Kidney glomerular epithelial cell (primary cell): Measurements from ENCODE around the gene S100A2.

Experiments
- DNase-seq: peaks from one replicate; lab custom pipeline; 2025; lab: John Stamatoyannopoulos, UW

The S100A2 gene

GRCh38 chr1:153545067-153546055, 20.3 kb downstream of the S100A2 start, which contains the start of gene S100A4:
S100A4 (minus strand) TSS chr1:153545806; CDS start chr1:153544794, 1,012 bp downstream.
- peak; percentile 78 for DNase-seq

DNA sequence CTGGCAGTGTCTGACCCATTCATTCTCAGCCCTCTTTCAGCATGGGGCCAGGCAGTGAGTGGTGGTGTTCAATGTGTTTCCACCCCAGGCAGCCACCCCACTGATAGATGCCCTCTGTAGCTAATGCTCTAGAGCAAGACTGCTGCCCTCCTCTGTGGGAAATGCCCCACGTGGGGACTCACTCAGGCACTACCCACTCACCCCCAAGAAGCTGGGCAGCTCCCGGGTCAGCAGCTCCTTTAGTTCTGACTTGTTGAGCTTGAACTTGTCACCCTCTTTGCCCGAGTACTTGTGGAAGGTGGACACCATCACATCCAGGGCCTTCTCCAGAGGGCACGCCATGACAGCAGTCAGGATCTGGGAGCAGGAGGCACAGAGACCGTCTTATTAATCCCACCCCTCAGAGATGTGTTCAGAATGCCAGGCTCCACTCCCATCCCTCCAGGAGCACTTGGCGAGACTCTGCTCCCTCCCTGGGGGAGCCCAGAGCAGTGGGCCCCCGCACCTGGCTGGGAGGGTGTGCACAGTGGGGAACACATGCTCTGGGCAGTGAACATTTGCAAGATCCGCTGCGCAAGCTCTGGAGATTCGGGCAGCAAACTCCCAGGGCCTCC, 21.1 kb downstream of the S100A2 start:
- no peak for DNase-seq

GRCh38 chr1:153543736-153544135, 21.9 kb downstream of the S100A2 start:
- DNase-seq, result no peak

DNA sequence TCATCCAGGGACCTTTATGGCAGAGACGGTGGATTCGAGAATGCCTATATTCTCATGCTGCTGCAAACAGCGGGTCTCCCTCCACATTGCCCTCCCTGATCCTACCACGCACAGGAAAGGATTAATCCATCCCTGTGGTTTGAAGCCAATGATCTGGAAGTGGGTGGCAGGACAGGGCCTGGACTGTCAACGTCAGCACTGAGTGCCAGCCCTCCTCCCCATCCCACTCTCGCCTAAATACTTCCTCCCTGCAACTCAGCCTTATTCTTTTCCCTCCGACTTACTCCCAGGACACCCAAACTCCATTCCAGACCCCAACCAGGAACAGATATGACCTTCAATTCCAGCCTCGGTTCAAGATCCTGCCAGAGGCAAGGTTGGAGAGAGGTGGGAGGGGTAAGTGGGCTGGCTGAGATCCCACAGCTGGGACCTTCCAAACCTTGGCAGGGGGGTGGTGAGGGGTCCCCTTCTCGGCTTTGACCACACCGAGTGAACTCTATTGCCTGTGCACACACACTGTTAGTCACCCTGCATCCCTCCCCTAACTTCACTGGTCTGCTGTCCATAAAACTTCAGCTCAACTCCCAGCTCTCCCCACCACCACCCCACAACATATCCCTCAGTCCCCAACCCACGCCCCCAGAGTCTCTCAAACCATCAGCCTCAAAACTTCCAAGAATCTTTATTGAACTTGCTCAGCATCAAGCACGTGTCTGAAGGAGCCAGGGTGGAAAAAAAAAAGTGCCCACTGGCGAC, 22.5 kb downstream of the S100A2 start:
- DNase-seq, result no peak

DNA sequence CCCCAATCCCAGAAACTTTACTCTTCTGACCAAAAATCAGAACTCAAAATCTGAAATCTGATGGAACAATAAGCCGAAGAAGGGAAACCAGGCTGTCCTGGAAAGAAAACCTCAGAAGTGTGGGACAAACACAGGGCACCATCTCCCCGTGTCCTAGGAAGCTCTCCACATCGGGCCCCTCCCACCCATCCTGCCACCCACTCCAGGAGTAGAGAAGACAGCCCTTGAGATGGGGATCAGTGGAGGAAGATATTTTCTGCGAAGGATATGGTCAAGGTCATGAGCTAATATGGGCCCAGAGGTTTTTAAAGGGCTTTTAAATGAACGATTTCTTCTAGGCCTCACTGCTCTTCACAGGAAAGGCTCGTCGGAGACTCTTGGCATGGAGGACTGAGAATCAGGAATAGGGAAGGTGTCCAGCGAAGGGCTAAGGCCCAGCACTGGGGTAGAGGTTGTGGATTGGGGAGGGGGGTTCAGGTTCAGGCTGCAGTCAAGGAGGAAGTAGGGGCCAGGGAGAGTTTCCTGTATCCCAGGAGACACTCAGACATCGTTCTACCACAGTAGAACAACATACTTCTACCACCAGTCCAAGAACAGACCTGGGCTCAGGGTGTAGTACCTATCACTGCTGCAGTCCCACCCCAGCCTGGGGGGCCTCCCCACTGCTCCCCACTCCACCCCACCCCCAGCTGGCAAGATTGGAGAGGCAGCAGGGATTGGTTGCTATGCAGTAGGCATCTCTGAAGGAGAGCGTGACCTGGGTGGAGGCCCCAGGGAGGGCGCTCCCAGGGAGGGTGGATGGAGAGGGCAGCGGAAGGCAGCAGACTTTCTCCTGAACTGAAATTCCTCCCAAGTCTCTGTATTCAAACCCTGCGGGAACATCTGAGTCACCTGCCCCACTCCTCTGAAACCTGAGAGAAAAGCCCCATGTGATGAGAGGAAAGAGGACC, 23.7 kb downstream of the S100A2 start:
- no peak for DNase-seq

DNA sequence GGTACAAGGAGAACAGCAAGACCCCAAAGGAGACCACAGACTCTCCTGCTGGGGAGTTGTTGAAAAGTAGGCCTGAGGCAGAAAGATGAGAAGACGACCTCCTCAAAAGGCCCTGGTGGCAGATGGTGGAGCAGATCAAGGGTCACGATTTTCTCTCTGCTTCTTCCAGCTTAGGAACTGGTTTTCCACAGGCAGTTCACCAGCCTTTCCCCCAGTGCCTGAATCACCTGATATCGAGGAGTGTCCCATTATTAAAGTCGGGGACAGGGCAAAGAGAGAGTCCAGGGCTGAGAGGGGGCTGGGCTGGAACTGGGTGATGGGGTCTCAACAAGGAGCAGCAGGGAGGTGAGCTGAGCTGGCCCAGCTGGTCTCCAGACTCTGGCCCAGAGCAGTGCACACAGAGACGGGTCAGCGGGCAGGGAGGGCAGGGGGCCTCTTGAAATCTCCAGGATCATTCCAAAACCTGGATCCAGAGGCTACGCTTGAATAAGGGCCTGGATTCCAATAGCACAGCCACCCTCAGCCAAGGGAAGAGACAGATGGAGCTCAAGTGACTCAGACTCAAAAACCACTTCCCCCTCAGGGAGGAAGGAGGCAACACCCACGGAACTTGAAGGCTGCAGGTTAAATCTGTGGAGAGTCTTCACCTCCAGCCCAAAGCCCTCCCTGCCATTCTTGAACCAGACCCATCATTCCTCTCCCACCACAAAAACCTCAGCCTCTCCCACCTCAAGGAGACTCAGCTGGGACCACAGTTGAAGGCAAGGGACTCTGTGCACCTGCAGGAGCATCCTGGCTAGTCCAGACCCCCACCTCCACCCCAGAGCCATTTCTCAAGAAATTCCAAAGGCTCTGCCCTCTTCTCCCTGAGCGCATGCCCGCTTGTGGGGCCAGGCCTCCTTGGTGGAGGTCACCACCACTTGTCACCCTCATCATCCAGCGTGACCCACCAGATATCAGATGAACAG, 25.0 kb downstream of the S100A2 start, which contains the start of gene S100A5:
Gene S100A5 (minus strand): TSS at position 541 of the 968 bp plus-strand sequence. CDS start 743 bp downstream, outside the sequence.
- DNase-seq, result peak; percentile 54

- DNase-seq, result no peak
Observed at GRCh38 chr1:153539395-153540093, 26.1 kb downstream of the S100A2 start.

GRCh38 chr1:153538315-153538821, 27.3 kb downstream of the S100A2 start:
- no peak for DNase-seq

GRCh38 chr1:153537376-153537730, 28.3 kb downstream of the S100A2 start:
- DNase-seq, result no peak

GRCh38 chr1:153536671-153537375, 28.8 kb downstream of the S100A2 start:
- no peak for DNase-seq

GRCh38 chr1:153536012-153536670, 29.5 kb downstream of the S100A2 start:
- peak; percentile 89 for DNase-seq

DNA sequence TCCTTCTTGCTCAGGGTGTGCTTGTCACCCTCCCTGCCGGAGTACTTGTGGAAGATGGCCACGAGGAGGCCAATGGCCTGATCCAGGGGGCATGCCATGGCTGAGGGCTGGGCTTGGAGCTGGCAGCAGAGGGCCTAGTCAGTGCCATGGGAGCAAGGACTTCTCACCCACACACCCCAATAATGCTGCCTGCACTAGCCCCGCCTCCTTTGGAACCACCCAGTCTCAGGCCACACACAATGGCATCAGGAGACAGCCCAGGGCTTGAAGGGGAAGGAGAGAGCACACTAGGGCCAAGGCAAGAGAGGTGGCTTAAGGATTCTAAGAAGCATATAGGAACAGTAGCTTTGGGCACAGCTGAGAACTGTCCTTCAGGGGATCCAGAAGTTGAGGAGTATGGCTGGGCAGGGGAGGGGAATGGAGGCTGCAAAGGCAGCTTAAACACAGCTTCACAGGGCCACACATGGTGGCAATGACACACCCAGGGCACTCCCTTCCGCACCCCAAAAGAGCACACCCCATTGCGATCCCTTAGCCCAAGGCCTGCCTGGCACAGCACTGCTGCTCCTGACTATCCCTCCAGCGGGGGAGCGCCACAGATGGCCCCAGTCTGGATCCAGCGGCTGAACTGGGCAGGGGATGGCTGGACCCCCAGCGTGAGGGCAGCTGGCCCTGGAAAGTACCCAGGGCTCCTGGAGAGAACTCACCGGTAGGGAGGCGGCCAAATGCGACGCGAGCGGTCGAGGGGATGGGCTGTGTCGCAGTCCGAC, 30.2 kb downstream of the S100A2 start, which contains the start of gene S100A6:
Gene S100A6 (minus strand): TSS at position 750 of the 770 bp plus-strand sequence. CDS start 652 bp downstream, at position 98.
- no peak for DNase-seq

GRCh38 chr1:153534925-153535241, 30.8 kb downstream of the S100A2 start:
- no peak for DNase-seq

DNA sequence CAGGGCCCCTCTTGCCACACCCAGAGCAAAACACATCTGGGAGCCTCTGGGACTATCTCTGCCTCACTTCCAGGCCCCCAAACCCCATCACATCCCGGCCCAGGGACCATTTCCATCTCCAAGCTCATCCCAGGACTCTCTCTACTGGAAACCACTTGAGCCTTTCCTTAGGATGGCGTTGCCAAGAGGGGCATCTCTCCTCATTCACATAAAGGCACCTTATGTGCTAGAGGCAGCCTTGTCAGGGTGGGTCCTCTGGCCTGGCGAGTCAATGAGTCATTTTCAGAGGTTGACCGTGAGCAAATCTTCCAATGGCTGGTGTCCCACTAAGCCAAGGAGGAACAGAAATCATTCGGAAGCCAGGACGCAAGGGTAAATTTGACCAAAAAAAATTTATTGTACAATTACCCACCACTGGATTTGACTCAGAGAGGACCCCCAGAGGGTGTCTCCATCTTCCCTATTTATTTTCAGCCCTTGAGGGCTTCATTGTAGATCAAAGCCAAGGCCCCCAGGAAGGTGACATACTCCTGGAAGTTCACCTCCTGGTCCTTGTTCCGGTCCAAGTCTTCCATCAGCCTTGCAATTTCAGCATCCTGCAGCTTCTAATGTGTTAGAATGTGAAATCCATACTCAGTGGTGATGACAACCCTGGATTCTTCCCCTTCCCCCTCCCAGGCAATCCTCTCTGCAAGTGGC, 31.3 kb downstream of the S100A2 start:
- no peak for DNase-seq

- DNase-seq, result peak; percentile 83
Observed at GRCh38 chr1:153533689-153534201, 31.9 kb downstream of the S100A2 start.
